WERI-Rb-1 (cell line): ENCODE results near the gene ADARB2.

Source experiments
- DNase-seq: peaks from one replicate; pipeline ENCODE4 v3.0.0-alpha.2; 2020
- H3K27ac ChIP-seq: fragments of 250-450 bp; sonication (Bioruptor Pico); 2 replicates; pipeline ENCODE4 v1.5.1; 2020; ENCODE audit warnings: mild to moderate bottlenecking, moderate library complexity
- H3K27me3 ChIP-seq: fragments of 250-450 bp; sonication (Bioruptor Pico); 2 replicates; pipeline ENCODE4 v1.5.1; 2021; ENCODE audit warnings: mild to moderate bottlenecking, low read depth, moderate library complexity; ENCODE audit not compliant: insufficient read depth, severe bottlenecking
- H3K36me3 ChIP-seq: fragments of 250-450 bp; sonication (Bioruptor Pico); 2 replicates; pipeline ENCODE4 v1.5.1; 2020; ENCODE audit warnings: mild to moderate bottlenecking, moderate library complexity
- H3K4me3 ChIP-seq: 2 replicates; pipeline ENCODE4 v1.5.1; 2011; ENCODE audit warnings: low read depth, mild to moderate bottlenecking, control low read depth, low read length
- H3K9me3 ChIP-seq: fragments of 250-450 bp; sonication (Bioruptor Pico); 2 replicates; pipeline ENCODE4 v1.5.1; 2021; ENCODE audit warnings: mild to moderate bottlenecking, moderate library complexity; ENCODE audit not compliant: severe bottlenecking
- CTCF ChIP-seq: IDR thresholded peaks from 2 replicates; pipeline ENCODE4 v1.5.1; 2011; ENCODE audit warnings: low read depth, mild to moderate bottlenecking, control low read depth, inconsistent platforms, low read length

ADARB2 gene

GRCh38 chr10:1548146-1548545, 189.2 kb downstream of the ADARB2 start:
- Histone ChIP-seq H3K27ac (no peak overlapping the region), H3K27me3 (peaks cover 13% of the 10 kb centered on the region), H3K4me3 (no peak overlapping the region), H3K36me3 (no peaks in the 10 kb centered on the region), H3K9me3 (no peaks in the 10 kb centered on the region)
- TF ChIP-seq CTCF: no peak
- no peak for DNase-seq

- Histone ChIP-seq H3K36me3 (no peaks in the 10 kb centered on the region), H3K27me3 (peaks cover 9% of the 10 kb centered on the region), H3K27ac (no peak overlapping the region), H3K9me3 (no peaks in the 10 kb centered on the region), H3K4me3 (no peak overlapping the region)
- DNase-seq: no peak
- no peak for TF ChIP-seq CTCF
Observed at GRCh38 chr10:1546431-1547110, 190.8 kb downstream of the ADARB2 start.

DNA sequence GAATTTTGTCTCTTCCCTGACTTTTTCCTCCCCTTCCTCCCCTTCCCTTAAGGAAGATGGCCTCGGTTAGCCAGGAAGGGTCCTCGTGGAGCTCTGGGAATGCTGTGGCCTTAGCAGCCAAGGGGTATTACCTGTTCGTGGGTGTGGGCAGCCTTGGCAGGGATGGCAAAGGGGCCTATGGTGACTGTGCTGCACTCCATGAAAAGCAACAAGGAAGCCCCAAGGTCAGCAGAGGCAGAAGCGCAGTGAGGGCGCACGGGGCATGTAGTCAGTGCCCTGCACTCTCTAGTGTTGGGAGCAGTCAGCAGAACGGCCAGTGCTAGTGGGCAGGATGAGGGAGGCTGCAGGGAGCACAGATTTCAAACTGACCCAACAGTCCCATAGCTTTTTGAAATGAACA, 191.8 kb downstream of the ADARB2 start:
- no peak overlapping the region for H3K4me3 ChIP-seq
- H3K27ac ChIP-seq: no peak overlapping the region
- no peaks in the 10 kb centered on the region for H3K9me3 ChIP-seq
- TF ChIP-seq CTCF: no peak
- no peaks in the 10 kb centered on the region for H3K36me3 ChIP-seq
- no peak for DNase-seq
- peaks cover 2% of the 10 kb centered on the region for H3K27me3 ChIP-seq

- no peak for TF ChIP-seq CTCF
- no peak overlapping the region for H3K4me3 ChIP-seq
- no peaks in the 10 kb centered on the region for H3K36me3 ChIP-seq
- no peak for DNase-seq
- H3K27ac ChIP-seq: no peak overlapping the region
- H3K27me3 ChIP-seq: peaks cover under 1% of the 10 kb centered on the region
- H3K9me3 ChIP-seq: no peaks in the 10 kb centered on the region
Observed at GRCh38 chr10:1544929-1545328, 192.4 kb downstream of the ADARB2 start.

DNA sequence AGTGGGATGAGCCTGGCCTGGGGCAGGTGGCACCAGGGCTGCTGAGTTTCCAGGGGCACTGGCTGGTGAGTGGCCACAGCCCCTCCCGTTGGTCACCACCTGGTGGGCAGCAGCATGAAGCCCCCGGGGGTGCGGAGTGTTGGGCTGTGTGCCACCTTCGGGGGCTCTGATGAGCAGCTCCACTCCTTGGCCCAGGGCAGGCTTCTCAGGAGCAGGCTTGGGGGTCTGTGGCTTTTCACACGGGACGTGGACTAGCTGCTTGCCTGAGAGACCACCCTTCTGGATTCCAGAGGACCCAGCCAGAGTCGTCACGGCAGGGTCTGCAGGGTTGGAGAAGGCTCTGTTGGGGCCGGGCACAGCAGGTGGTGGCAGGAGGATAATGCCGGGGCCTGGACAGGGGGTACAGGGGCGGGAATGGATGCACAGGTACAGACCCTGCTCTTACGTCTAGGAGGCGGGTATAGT, 193.1 kb downstream of the ADARB2 start:
- no peaks in the 10 kb centered on the region for H3K36me3 ChIP-seq
- no peak overlapping the region for H3K4me3 ChIP-seq
- TF ChIP-seq CTCF: no peak
- no peaks in the 10 kb centered on the region for H3K9me3 ChIP-seq
- H3K27ac ChIP-seq: no peak overlapping the region
- no peak for DNase-seq
- H3K27me3 ChIP-seq: peaks cover 3% of the 10 kb centered on the region

DNA sequence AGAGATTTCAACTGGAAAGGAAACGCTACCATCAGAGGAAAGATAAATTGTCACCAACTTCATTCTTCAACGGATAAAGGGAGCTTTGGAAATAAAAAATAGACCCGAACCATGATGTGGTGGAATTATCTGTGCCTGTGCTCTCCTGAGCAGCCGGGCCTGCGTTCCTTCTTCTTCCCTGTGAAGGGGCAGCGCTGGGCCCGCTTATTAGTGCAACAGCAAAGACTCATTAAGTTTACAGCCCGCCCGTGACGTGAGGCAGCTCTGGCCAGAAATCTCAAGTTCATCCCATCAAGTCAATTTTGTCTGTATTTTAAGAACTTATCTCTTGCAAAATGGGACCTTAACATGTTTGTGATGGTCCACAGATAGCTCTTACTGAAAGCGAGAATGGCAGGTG, 193.7 kb downstream of the ADARB2 start:
- no peak overlapping the region for H3K4me3 ChIP-seq
- peaks cover 3% of the 10 kb centered on the region for H3K27me3 ChIP-seq

More for the DNA sequence above, 193.7 kb downstream of the ADARB2 start:
- no peak for DNase-seq
- TF ChIP-seq CTCF: no peak
- Histone ChIP-seq H3K27ac (no peak overlapping the region), H3K36me3 (no peaks in the 10 kb centered on the region), H3K9me3 (no peaks in the 10 kb centered on the region)
